Neural cell (in vitro differentiated cells): ENCODE results near the gene MRPS35.

Experiments
- EP300 ChIP-seq: fragments of 450-650 bp; conservative IDR thresholded peaks from 2 replicates; pipeline ENCODE4 v1.6.1; 2014; ENCODE audit warnings: antibody characterized with exemption, mild to moderate bottlenecking, moderate library complexity; ENCODE audit not compliant: poor library complexity, severe bottlenecking
- EZH2 ChIP-seq: fragments of 200-600, 300-800 bp; shearing (Covaris generic), sonication (generic); IDR thresholded peaks from 2 replicates; pipeline ENCODE4 v1.6.1; 2014; ENCODE audit warnings: antibody characterized with exemption, low read length, borderline replicate concordance, mild to moderate bottlenecking; ENCODE audit not compliant: insufficient read depth, poor library complexity, severe bottlenecking
- TAF1 ChIP-seq: IDR thresholded peaks from 2 replicates; pipeline ENCODE4 v1.6.1; 2012; ENCODE audit warnings: low read depth
- TF ChIP-seq, protein P1 (sequence below): fragments of 450-650 bp; IDR thresholded peaks from 2 replicates; pipeline ENCODE4 v1.5.1; 2014; ENCODE audit warnings: antibody characterized with exemption, mild to moderate bottlenecking, moderate library complexity; ENCODE audit not compliant: poor library complexity, severe bottlenecking
- TF ChIP-seq, protein P2 (sequence below): IDR thresholded peaks from 2 replicates; pipeline ENCODE4 v1.6.1; 2012; ENCODE audit warnings: borderline replicate concordance

DNA sequence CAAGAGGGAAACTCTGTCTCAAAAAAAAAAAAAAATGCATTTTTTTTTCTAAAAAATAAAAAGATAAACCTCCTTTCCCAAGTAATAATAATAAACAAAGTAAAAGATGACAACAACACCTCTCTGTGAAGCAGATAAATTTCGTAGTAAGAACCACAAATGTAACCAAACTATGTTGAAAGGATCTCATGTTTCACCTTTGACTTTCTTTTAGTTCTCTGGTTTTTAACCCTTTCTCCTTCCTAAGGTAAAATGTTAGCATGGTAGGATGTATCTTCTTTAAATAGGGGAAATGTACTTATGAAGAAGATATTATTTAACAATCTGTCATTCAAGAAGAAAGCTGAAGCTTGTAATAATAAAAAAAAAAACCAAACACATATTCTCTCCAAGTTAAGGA is 67.6 kb downstream of the MRPS35 start:
- TF ChIP-seq, protein P1, sequence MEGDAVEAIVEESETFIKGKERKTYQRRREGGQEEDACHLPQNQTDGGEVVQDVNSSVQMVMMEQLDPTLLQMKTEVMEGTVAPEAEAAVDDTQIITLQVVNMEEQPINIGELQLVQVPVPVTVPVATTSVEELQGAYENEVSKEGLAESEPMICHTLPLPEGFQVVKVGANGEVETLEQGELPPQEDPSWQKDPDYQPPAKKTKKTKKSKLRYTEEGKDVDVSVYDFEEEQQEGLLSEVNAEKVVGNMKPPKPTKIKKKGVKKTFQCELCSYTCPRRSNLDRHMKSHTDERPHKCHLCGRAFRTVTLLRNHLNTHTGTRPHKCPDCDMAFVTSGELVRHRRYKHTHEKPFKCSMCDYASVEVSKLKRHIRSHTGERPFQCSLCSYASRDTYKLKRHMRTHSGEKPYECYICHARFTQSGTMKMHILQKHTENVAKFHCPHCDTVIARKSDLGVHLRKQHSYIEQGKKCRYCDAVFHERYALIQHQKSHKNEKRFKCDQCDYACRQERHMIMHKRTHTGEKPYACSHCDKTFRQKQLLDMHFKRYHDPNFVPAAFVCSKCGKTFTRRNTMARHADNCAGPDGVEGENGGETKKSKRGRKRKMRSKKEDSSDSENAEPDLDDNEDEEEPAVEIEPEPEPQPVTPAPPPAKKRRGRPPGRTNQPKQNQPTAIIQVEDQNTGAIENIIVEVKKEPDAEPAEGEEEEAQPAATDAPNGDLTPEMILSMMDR, result no peak
- TF ChIP-seq, protein P2, sequence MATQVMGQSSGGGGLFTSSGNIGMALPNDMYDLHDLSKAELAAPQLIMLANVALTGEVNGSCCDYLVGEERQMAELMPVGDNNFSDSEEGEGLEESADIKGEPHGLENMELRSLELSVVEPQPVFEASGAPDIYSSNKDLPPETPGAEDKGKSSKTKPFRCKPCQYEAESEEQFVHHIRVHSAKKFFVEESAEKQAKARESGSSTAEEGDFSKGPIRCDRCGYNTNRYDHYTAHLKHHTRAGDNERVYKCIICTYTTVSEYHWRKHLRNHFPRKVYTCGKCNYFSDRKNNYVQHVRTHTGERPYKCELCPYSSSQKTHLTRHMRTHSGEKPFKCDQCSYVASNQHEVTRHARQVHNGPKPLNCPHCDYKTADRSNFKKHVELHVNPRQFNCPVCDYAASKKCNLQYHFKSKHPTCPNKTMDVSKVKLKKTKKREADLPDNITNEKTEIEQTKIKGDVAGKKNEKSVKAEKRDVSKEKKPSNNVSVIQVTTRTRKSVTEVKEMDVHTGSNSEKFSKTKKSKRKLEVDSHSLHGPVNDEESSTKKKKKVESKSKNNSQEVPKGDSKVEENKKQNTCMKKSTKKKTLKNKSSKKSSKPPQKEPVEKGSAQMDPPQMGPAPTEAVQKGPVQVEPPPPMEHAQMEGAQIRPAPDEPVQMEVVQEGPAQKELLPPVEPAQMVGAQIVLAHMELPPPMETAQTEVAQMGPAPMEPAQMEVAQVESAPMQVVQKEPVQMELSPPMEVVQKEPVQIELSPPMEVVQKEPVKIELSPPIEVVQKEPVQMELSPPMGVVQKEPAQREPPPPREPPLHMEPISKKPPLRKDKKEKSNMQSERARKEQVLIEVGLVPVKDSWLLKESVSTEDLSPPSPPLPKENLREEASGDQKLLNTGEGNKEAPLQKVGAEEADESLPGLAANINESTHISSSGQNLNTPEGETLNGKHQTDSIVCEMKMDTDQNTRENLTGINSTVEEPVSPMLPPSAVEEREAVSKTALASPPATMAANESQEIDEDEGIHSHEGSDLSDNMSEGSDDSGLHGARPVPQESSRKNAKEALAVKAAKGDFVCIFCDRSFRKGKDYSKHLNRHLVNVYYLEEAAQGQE, result no peak
- TF ChIP-seq EZH2 (no peak), EP300 (no peak), TAF1 (no peak)
